ENCODE results near the gene AOPEP.

AOPEP gene

DNA sequence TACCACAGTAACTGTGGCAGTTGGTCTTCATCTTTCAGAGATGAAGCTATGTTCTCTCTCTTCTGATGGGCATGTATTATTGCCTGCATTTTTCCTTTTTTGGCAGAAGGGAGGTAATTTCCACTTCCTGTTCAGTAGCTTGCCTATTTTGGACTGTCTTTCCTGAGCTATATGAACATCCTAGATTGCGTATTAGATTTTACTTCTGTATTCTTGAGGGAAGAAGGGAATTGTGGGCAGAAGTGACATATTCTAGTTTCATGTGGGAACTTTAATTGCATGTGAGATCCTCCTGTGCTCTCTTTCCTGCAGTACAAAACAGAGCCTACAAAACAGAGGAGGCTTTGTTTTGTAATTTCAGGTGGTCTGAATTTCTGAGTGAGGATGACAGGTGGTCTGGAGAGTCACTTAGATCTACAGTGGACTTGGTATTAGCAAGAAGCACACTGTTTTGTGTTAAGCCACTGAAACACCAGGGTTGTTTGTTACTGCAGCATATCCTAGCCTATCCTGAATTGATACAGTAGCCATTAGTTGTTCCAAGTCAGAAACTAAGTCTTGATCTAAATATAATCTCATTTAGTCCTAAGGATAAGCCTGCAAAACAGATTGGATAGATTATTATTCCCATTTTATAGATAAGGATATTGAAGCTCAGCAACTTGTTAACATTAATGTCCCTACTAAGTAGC lies 68.1 kb downstream of the AOPEP start:
- DNase-seq (ENCODE audit: low read depth in 3 of 3): no peak

DNA sequence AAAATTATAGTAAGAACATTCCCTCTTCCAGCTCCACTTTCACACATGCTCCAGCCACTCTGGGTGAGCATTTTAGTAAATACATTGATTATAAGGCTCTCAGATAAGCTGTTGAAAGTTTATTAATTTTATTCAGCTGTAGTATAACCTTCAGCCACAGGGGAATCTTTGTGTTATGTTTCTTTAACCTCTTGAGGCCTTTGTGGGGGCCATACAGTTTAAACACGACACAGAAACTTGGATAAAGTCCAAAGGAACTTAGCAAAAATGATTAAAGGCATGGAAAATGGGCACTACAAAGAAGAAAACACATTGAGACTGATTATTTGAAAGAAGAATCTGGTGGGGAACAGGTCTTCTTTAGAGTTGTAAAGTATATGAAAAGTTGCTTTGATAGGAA lies 70.2 kb downstream of the AOPEP start:
- no peak for DNase-seq (ENCODE audit: low read depth in 3 of 3)

DNA sequence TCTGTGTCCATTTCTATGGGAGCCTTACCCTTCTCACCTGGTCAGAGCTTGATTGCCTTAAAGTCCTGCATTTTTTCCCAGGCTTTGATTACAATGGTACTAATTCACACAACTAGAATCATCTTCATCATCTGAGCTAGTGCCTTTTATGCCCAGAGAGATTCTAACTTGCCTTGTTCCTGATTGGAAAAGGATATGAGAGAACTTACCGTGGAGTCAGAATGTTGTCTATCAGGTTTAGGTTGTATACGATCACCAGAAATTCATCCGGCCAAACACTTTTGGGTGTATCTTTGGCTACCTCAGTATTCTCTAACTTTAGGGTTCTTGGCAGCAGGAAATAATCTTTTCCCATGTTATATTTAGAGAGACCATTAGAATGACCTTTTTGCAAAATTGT lies 71.7 kb downstream of the AOPEP start:
- DNase-seq (ENCODE audit: low read depth in 3 of 3): no peak

DNA sequence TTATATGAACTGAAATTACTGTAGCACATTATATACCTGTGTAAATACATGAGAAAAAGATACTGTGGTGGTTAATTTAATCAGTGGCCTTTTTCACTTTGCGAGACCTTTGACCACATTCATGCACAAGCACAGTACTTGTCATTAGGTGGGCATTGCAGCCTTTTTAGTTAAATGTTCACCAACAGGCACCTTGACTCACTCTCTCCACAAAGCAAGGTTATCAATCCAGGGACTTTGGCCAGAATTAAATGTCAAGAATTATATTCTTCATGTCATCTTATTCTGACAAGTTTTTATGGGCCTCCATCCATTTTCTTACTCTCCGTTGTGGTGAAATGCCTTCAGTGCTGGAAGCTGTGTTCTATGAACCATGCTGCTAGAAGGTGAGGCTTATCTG lies 72.2 kb downstream of the AOPEP start:
- DNase-seq (ENCODE audit: low read depth in 3 of 3): no peak

DNA sequence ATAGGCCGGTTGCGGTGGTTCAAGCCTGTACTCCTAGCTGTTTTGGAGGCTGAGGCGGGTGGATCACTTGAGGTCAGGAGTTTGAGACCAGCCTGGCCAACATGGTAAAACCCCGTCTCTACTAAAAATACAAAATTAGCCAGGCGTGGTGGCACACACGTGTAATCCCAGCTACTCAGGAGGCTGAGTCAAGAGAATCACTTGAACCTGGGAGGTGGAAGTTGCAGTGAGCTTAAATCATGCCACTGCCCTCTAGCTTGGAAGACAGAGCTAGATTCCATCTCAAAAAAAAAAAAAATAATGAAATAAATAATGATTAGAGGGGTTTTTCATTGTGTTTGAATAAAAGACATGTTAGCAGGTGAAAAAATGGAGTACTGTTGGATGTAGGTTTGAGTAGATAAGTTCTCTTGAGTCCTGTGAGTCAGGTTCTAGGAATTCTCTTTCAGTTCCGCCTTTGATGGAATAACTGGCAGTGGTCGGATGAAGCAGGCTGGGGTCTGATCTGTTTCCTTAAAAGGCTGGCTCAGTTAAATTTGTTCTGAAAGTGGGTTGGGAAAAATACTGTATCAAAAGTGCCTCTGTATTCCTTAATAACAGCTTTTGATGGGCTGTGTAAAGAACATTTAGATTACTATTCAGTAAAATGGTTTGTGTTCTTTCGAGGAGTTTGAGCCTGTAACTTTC lies 73.2 kb downstream of the AOPEP start:
- DNase-seq (ENCODE audit: low read depth in 3 of 3): no peak

DNA sequence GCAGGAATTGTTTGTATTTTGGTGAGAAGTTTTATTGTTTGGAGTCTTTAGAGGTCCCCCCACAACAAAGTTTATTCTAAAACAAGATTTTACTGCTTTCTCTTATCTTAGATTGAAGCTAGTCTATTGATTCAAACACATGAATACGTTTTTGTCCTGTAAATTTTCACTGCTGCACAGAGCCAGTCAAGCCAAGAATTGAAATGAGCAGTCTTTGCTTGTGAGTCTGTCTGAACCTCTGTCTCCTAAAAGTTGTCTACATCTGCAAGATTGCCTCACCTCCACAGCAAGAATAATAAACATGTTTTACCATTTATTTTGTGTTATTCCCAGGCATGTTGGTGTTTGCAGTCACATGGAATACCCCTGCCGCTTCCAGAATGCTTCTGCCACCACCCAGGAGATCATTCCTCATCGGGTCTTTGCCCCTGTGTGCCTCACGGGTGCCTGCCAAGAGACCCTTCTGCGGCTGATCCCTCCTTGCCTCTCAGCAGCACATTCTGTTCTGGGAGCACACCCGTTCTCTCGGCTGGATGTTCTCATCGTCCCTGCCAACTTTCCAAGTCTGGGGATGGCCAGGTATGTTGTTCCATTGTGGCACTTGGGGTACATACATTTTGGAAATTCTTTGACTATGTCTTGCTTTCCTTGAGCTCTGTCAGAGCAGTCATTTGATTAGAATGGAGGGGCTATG lies 74.1 kb downstream of the AOPEP start:
- DNase-seq (ENCODE audit: low read depth in 3 of 3): no peak

DNA sequence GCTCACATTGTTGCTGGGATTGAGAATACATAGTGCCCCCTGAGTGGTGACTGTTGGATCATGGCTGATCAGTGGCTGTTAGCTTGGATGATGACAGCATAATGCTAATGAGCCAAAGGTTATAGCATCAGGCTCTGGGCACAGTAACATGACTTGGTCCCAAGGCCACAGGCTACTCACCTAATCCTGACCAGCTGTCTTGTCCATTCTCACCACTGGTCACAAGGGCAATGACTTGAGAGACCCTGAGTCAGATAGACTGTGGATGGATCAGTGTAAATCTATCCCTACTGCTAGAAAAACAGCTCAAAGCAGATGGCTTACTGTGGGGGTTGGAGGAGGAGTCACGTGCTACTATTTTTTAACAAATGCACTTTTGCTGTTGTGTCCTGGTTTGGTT lies 74.7 kb downstream of the AOPEP start:
- DNase-seq (ENCODE audit: low read depth in 3 of 3): no peak

DNA sequence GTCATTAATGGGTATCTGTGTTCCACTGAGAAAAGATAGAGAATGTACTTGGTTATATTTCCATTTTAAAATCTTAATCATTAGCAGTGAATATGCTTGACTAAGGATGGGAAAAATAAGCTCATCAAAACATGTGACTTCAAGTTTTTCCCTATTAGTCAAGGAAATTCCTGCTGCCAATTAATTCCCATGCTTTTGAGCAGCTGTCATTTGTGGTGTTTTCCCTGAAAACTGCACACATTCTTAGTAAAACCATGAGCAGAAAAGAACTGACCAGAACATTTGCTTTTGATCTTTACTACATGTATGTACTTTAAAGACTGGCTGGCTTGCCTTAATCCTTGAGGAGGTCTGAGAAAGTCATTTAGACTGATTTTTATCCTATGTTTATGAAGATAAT lies 75.2 kb downstream of the AOPEP start:
- DNase-seq (ENCODE audit: low read depth in 3 of 3): no peak

DNA sequence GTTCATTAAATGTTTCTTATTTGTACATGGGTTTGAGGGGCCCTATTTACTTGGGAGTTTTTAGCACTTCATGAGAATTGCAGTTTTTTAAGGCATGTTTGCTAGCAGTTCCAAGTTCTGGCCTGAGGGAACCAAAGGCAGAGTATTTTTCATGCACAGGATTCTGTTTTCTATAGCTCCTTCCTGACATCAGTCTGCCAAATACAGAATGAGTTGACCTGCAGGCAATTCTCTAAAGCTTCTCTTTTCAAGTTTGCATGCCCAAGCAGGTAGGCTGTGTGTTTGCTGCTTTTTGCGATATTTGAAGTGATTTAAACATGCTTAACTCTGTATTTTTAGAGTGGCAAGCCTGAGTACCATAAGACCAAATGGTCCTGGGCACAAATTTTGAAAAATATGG lies 75.8 kb downstream of the AOPEP start:
- no peak for DNase-seq (ENCODE audit: low read depth in 3 of 3)

DNA sequence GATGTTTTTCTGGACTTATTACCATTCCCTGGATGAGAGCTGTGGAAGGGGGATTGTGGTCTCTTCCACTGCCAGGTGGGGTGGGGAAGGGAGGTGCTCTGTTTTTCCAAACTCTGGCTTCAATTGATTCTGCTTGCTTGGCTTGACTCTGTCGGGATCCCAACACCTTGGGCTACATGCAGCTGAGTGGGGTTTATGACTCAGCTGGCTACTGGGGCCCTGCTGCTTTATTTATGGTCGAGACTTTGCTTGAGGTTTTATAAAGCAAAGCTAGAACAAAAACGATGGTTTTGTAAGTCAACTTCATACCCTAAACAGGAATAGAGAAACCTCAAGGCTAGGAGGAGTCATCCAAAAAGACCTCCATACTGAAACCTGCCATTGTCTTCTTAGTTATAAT lies 76.3 kb downstream of the AOPEP start:
- peak in 1 of 3 donors; percentile 6 for DNase-seq (ENCODE audit: low read depth in 3 of 3)

DNA sequence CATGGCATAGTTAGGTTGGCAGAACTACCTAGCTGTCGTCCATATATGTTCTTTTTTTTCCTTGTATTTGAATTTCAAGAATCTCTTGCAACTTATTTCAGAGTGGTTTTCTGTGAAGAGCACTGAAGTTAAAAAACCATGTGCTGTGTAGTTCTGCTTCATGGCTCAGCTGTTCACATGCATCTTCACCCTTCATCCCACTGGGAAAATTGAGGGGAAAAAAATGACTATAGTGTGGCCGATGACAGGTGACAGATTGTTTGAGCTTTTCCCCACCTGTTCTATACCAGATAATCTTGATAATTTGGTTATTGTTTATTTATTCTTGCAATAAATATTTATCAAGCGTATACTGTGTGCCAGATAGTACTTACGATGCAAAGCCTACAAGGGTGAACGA lies 77.8 kb downstream of the AOPEP start:
- DNase-seq (ENCODE audit: low read depth in 3 of 3): no peak

DNA sequence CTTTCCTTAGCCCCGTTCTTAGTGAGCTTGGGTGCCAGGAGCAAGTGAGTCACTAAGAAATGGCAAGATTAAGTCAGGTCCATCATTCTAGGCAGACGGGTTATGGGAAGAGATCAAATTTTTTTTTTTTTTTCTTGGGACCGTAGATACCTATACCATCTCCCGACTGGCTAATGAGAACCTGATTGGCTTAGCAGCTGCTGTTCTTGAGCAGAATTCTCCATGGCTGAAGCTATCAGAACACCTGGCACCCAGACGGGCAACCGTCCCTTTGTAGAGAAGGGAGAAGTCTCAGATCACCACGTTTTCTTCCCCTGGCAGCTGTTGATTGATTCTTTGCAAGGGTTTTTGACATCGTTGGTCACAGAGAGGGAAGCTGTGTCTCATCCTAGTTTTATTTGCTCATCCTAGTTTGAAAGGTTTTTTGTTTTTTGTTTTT lies 78.6 kb downstream of the AOPEP start:
- no peak for DNase-seq (ENCODE audit: low read depth in 3 of 3)

DNA sequence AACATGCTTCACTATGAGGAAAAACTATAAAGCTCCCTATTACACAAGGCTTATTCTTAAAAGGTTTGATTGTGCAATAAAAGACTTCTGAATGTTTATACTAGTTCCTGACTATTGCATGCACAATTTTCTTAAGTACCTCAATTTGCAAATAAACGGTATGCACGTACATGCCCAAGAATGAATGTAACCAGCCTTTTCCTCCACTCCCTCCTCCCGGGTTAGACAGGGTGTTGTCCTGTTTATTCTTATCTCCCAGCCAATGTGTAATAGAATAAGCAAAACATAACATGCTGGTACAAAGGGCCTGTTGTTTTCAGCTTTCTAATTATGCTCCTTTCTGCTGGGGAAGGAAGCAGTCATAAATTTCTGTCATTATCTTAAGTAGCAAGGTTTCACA lies 79.1 kb downstream of the AOPEP start:
- DNase-seq (ENCODE audit: low read depth in 3 of 3): no peak

DNA sequence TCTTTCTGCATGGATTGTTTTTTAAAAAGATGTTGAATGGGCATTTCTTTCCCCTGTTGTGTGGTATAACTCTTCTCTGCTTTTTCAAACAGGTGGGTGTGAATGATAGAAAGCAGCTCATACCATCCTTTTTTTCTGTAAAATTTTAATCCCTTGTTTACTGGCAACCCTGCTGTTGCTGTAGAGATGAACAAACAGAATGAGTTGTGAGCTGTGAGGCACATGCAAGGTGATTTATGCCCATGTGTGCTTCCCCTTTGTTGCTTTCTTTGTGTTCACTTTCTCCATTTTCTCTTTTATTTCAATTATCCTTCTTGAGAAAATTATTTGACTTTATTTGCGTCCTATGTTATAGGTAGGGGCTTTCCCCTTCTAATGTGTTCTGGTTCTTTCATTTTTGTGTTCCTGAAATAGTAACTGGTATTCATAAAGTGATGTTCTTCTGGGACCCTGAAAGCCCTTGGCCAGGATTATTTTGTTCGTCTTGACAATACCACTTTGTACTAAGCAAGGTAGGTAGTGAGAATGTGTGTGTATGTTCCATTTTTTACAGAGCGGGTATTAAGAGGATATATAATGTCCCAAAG lies 79.9 kb downstream of the AOPEP start:
- DNase-seq (ENCODE audit: low read depth in 3 of 3): no peak

DNA sequence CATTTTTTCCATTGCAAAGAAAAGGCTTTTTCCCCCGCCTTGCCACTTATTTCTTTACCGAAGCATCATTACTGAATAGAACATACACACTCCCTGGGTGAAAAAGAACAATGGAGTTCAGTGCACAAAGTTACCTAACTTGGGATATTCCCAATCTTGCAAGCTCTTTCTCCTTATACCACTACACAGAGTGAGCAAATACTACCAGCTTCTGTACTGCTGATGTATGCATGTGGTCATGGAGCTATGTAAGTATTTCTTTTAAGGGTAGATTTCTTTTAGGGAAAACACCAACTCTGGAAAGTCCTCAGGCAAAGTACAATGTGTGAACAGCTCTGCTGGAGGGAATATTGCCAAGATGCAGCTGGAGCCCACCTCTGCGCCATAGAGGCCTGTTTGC lies 81.1 kb downstream of the AOPEP start:
- no peak for DNase-seq (ENCODE audit: low read depth in 3 of 3)

DNA sequence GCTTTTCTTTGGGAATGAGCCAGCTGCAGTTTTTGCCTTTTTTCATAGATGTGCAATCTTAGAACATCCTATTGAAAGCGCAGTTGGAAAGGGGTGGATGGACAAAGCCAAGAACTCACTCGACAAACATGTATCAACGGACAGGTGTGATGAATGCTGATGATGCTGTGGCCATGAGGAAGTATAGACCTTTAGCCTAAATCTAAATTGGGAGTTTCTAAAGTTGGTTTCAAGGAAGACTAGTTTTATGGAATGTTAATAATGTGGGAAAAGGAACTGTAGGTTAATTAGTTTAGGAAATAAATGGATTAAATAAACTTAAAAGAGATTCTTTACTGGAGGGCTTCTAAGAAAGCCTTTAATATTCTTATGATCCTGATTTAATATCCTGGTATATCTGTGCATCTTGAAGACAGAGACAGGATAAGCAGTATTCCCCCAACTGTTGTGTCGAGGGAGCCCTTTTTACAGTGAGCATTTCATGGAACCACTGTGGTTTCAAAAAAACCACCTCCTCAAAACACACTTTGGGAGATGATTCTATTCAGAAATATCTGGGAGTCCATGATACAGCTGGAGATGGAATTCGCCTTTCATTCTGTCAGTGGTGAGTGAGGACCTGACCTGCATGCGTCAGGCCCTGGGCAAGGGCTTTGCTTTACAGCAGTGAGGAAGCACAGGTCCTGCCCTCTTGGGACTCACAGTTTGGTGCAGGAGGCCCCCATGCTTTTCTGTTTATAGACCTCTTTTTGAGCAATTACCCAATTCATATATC lies 82.6 kb downstream of the AOPEP start:
- no peak for DNase-seq (ENCODE audit: low read depth in 3 of 3)

DNA sequence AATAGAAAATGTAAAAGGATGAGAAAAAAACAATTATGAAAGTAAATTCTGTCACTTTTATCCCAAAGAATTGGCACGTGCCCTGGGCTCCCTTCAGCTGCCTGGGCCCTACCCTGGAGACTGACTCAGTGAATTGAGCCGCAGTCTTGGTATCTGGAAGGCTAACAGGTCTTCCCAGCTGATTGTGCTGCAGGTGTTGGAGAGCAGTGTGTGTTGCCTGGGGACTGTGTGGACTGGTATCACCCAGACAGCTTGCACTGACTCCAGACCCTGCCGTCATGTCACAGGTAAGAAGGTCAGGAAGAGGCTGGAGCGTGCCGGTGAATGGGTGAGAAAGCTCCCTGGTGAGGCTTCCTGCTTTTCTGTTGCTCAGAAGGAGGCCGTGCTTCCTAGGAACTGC lies 83.3 kb downstream of the AOPEP start:
- DNase-seq (ENCODE audit: low read depth in 3 of 3): no peak

DNA sequence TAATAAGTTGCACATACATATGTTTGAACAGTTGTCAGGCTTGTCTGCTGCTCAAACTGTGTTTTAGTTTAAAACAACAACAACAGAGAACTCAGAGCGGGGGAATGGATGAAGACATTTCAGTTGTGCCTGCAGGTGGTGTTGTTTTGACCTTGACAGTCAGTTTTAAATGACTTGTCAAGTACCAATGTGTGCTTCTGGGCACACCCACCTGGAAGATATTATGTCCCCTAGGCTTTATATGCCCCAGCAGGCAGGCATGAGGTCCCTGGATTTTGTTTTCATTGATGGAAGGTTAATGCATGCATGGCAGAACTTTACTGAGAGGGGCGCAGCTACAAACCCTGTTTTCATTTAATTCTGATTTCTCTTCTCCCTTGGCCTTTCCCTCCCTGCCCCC lies 84.6 kb downstream of the AOPEP start:
- no peak for DNase-seq (ENCODE audit: low read depth in 3 of 3)

DNA sequence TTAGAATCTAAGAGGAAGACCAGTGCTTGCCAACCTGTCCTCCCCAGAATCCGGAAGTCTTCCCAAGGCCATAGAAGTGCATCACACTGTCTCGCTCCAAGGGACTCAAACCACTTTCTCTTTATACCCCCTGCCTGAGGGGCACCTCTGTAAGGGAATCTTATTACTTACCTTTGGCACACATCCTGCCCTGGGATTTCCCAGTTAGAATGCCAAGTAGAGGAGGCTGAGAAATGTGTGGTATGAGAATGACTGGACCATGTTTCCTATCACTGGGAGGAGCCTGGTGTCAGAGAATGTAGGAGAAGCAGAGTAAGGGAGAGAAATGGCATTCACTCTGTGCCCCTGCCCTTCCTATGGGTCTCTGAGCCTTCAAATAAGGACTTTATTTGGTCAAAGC lies 85.8 kb downstream of the AOPEP start:
- no peak for DNase-seq (ENCODE audit: low read depth in 3 of 3)

DNA sequence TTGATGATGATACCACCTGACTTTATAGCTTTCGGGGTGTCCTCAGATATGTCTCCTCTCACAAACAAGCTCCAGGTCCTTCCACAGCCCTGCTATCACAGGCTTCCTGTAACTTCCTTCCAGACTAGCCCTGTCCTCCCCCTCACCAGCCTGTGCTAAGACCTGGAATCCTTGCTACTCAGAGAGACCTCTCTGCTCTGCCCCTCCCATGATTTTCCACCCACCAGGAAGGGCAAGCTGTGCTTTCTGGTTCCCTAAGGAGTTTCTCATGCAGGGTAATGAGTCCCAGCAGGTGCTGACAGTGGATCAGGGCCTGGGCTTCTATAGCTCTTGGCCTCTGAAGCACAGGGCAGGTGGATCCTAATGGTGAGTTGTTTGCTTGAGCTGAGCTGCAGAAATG lies 86.9 kb downstream of the AOPEP start:
- no peak for DNase-seq (ENCODE audit: low read depth in 3 of 3)

DNA sequence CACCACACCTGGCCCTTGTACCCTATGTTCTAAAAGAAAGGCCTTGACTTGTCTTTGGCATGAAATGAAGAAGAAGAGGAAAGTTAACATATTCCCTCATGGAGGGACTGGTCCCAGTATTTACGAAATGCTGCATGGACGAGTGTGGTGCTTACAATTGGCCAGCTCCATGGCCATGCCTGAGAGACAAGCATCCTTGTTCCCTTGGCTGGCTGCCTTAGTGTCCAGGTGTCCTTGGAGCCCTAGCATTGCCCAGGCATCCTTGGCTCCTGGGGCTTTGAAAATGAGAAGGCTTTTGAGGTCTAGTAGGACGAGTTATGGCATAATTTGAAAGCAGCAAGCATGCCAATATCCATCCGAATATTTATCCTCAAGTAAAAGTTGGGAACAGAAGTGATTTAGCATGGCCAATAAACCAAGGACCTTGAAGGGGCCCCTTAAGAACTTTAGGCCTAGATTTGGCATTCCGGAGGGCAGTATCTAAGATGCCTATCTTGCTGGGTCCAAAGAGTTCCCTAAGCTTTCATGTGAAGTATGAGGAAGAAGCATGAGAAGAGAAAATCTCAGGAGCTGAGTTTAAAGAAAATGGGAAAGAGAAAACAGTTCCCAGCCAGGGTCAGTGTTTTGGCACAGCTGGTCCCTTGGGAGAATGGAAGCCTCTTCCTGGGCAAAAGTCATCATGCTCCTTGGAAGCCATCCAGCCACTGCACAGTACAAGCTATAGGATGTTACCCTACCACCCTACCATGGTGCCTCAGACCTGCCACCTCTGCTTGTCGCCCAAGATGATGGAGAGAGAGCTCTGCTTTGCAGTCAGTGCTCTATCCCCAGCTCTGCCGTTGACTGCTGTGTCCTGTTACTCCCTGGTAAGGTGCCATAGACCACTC lies 91.0 kb downstream of the AOPEP start:
- DNase-seq (ENCODE audit: low read depth in 3 of 3): no peak

Data from stimulated activated CD4-positive, alpha-beta T cell treated with anti-CD3 and anti-CD28 coated beads, TNF-alpha, amount 100 ng/mL, for 48 hours (primary cell).